Chondrocyte (in vitro differentiated cells): ENCODE data around the gene UPF1. TPM values are rescaled to one million over a fixed set of nuclear protein-coding genes. Genes with fewer than 3 reads are reported as not detected.

Experiments used
- DNase-seq: peaks from one replicate; pipeline ENCODE4 v3.0.0; 2021; ENCODE audit warnings: mixed read lengths, low spot score
- H3K27ac Mint-ChIP-seq: one replicate; pipeline ENCODE4 v1.8.0; 2021; ENCODE audit warnings: mild to moderate bottlenecking, moderate library complexity, mixed read lengths; ENCODE audit not compliant: unreplicated experiment
- H3K27me3 Mint-ChIP-seq: 2 replicates; pipeline ENCODE4 v1.8.0; 2021; ENCODE audit warnings: low read depth, mixed read lengths
- H3K36me3 Mint-ChIP-seq: 2 replicates; pipeline ENCODE4 v1.8.0; 2021; ENCODE audit warnings: low read depth, mixed read lengths
- H3K4me1 Mint-ChIP-seq: 2 replicates; pipeline ENCODE4 v1.8.0; 2021; ENCODE audit warnings: low read depth, mild to moderate bottlenecking, mixed read lengths
- H3K4me3 Mint-ChIP-seq: one replicate; pipeline ENCODE4 v1.8.0; 2021; ENCODE audit warnings: mild to moderate bottlenecking, moderate library complexity, mixed read lengths; ENCODE audit not compliant: unreplicated experiment
- H3K9me3 Mint-ChIP-seq: 2 replicates; pipeline ENCODE4 v1.8.0; 2021; ENCODE audit warnings: low read depth, mixed read lengths
- long read RNA-seq: library from polyadenylated mRNA; stranded (forward); transcript quantifications from one replicate; pipeline ENCODE4 v2.0.0, GENCODE V29; 2021
- total RNA-seq: library from RNA; stranded (reverse); gene quantifications from 3 replicates; pipeline ENCODE4 v1.2.1, GENCODE V29; 2021
- TF ChIP-seq, protein P1 (sequence below): fragments of 200-600 bp; sonication (generic); IDR thresholded peaks from 2 replicates; pipeline ENCODE4 v1.5.0; 2021; ENCODE audit warnings: antibody characterized with exemption, mild to moderate bottlenecking, moderate library complexity

UPF1 gene
- 38.6 to 45.3 TPM (median 40.4 TPM) in 3 replicates for total RNA-seq
- long read RNA-seq, full-length matches to known transcripts: 46 of 91 reads
- long read RNA-seq, partial matches to known transcripts: 35 of 91 reads
- long read RNA-seq, other reads (novel, unspliced or antisense): 10 of 91 reads

DNA sequence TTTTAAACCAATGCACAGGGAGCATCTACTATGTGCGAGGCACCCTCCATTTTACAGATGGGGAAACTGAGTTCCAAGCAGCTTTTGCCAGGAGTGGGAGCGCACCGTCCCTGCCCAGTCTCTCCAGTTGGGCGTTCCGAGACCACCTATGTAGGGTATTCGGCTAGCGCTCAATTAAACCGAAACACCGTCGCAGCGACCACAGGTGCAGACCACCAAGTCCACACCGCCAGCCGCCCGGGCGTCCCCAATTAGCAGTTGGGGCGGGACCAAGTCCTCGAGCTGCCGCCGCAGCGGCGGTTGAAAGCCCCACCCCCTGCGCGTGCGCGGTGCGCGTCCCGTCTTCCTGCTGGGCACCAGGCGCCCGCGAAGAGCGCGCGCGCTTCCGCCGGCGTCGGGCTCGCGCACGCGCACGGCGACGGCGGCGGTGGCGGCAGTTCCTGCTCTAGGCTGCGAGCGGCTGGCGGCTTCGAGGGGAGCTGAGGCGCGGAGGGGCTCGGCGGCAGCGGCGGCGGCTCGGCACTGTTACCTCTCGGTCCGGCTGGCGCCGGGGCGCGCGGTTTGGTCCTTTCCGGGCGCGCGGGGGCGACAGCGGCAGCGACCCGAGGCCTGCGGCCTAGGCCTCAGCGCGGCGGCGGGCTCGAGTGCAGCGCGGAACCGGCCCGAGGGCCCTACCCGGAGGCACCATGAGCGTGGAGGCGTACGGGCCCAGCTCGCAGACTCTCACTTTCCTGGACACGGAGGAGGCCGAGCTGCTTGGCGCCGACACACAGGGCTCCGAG, at the start of gene UPF1:
TSS of gene UPF1 (plus strand) at position 436 of the 782 bp plus-strand sequence. CDS start at position 687, 251 bp downstream.
- peak; percentile 97 for DNase-seq
- Mint-ChIP-seq H3K4me3 (peak within 1 kb of the TSS; percentile 88), H3K27me3 (peaks cover 2% of the 10 kb centered on the region), H3K36me3 (peaks cover 5% of the 10 kb centered on the region), H3K4me1 (peaks cover 36% of the 10 kb centered on the region), H3K9me3 (peaks cover 6% of the 10 kb centered on the region), H3K27ac (peak within 1 kb of the TSS; percentile 84)
- TF ChIP-seq, protein P1, sequence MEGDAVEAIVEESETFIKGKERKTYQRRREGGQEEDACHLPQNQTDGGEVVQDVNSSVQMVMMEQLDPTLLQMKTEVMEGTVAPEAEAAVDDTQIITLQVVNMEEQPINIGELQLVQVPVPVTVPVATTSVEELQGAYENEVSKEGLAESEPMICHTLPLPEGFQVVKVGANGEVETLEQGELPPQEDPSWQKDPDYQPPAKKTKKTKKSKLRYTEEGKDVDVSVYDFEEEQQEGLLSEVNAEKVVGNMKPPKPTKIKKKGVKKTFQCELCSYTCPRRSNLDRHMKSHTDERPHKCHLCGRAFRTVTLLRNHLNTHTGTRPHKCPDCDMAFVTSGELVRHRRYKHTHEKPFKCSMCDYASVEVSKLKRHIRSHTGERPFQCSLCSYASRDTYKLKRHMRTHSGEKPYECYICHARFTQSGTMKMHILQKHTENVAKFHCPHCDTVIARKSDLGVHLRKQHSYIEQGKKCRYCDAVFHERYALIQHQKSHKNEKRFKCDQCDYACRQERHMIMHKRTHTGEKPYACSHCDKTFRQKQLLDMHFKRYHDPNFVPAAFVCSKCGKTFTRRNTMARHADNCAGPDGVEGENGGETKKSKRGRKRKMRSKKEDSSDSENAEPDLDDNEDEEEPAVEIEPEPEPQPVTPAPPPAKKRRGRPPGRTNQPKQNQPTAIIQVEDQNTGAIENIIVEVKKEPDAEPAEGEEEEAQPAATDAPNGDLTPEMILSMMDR: peak; percentile 39

DNA sequence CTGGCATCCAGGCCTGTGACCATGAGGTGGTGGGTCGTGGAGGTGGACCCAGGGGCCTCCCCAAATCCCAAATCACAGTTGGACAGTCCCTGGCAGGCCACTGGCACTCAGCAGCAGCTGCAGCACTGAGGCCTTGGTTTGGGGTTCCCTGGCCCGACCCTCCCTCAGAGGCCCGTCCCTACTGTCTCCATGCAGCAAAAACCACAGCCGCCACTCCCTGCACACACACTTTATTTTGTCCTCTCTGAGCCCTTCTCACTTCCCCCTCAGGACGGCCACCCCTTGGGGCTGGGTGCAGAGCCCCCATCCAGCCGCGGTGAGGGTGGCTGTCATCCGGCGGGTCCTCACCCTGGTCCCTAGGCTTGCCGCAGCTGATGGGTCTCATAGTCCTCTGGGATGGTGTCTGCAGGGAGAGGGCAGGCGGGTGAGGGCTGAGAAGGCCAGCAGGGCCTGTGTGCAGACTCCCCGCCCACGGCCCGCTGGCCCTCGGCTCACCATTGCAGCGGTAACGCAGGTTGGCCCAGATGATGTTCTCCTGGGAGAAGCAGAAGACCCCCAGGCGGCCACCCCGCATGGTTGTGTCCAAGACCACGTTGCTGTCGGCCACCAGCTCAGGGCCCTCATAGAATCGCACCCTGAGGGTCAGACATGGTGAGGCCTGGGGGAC, 49.1 kb upstream of the UPF1 start:
- H3K4me1 Mint-ChIP-seq: peaks cover 12% of the 10 kb centered on the region
- H3K4me3 Mint-ChIP-seq: no peak overlapping the region
- H3K27me3 Mint-ChIP-seq: peaks cover 26% of the 10 kb centered on the region
- H3K36me3 Mint-ChIP-seq: peaks cover under 1% of the 10 kb centered on the region
- no peak for DNase-seq
- H3K9me3 Mint-ChIP-seq: no peaks in the 10 kb centered on the region
- TF ChIP-seq, protein P1: no peak
- no peak overlapping the region for H3K27ac Mint-ChIP-seq

DNA sequence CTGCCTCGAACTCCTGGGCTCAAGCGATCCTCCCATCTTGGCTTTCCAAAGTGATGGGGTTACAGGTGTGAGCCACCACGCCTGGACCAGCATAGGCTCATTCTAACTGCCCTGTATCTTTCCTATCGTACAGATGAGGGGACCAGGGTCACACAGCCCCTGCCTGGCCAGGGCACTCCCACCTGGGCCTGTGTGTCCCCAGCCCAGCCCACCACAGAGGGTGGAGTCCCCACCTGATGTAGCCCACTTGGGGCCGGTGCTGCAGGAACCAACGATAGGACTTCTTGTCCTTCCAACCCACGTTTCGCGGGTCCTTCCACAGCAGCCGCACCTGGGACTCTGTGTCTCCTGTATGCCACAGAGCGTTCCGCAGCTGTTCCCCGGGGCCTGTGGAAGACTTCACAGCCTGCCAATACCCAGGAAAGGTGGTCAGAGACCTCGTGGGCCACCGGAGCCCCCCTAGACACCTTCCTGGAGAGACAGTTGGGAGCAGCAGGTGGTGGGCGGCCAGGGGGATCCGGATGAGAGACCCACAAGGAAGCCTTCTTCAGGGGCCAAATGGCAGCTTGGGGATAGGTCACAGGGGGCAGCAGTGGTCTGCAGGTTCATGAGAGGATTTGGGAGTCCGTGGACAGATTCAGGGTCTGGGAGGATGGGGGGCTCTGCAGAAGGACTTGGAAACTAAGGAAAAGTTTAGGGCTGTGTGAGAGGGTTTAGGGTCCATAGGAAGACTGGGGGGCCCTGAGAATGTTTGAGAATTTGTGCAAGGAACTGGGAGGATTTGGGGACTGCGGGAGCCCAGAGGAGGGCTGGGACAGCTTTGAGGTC, 47.6 kb upstream of the UPF1 start:
- no peaks in the 10 kb centered on the region for H3K36me3 Mint-ChIP-seq
- H3K27me3 Mint-ChIP-seq: peaks cover 34% of the 10 kb centered on the region
- no peak overlapping the region for H3K4me3 Mint-ChIP-seq
- TF ChIP-seq, protein P1: no peak
- H3K27ac Mint-ChIP-seq: no peak overlapping the region
- peaks cover 12% of the 10 kb centered on the region for H3K4me1 Mint-ChIP-seq
- no peaks in the 10 kb centered on the region for H3K9me3 Mint-ChIP-seq
- DNase-seq: no peak

DNA sequence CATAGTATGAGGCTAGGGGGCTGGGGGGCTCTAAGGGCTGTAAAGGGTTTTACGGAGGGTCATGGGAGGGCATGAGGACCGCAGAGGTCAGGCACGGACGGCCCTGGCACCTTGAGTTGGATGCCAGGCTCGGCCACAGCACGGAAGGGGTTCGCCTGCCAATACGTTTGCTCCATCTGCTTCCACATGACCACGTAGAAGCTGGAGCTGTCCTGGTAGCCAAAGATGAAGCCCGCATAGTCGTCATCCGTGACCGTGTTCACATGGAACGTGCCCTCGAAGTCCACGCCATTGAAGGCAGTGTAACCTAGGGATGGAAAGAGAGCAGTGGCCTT, 47.0 kb upstream of the UPF1 start:
- Mint-ChIP-seq H3K4me3 (no peak overlapping the region), H3K27ac (no peak overlapping the region), H3K4me1 (peaks cover 17% of the 10 kb centered on the region), H3K36me3 (no peaks in the 10 kb centered on the region), H3K9me3 (no peaks in the 10 kb centered on the region), H3K27me3 (peaks cover 40% of the 10 kb centered on the region)
- no peak for DNase-seq
- TF ChIP-seq, protein P1: no peak
